ENCODE data around the gene NR1I2.

DNA sequence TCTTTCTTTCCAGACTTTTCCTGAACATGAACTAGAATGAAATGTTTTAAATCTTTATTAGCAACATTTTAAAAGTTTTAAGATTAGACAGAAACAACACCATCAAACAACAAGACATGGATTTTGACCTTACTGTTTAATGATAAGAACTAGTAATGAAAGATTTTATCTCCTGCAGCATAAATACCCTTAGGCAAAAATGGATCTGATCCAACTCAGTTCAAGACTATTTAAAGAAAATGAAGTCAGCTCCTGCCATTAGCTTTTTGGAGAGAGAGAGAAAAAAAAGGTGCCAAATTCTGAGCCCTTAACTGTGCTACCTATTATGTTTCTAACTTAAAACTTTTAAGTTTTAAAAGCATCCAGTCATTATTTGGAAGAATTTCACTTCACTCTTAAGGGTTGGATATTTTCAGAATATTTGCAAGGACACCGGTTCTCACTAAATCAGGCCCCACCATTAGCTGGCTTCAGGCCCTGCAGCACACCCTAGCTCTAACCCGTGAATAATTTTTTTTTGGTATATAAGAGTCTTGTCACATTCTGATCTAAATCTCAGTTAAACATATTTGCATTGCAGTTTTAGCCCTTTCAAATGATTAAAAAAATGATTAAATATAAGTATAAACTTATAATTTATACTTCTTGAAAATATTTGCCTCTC, 60.0 kb downstream of the NR1I2 start:
- TF ChIP-seq EZH2phosphoT487 (IDR thresholded peaks at IDR 0.05; ENCODE audit: insufficient read depth, low read depth) (no peak), EZH2 (IDR thresholded peaks at IDR 0.05; ENCODE audit: insufficient read depth, poor library complexity, severe bottlenecking) (no peak)

Data from GM23248 (cell line).